Endometrial microvascular endothelial cells (primary cell): Measurements from ENCODE around the gene CTTNBP2NL. TPM values are rescaled to one million over a fixed set of nuclear protein-coding genes. Genes with fewer than 3 reads are reported as not detected.
"Not testable (repeated sequence)": the region's sequence is repeated elsewhere in the genome, so short reads cannot be mapped to it uniquely, and the experiment has no call there.

Experiments
- in situ Hi-C: cut with HindIII; loops from 2 replicates; pipeline ENCODE4 v1.10.0; 2017; ENCODE audit warnings: low sequenced_read_pairs, low pct_unique_long_range_greater_than_20kb; ENCODE audit errors: inconsistent ontology term
- total RNA-seq: library from RNA; depleted of rRNA; stranded (reverse); fragments of >200 nt; gene quantifications from one replicate; pipeline ENCODE4 v1.2.3, GENCODE V29; 2015; ENCODE audit errors: inconsistent ontology term

CTTNBP2NL gene
- total RNA-seq, 1 donor from 2014 or later, result 27.5 TPM

GRCh38 chr1:112453876-112454275, 57.9 kb downstream of the CTTNBP2NL start:
- in situ Hi-C loops, result no loop called here

- in situ Hi-C loops, result no loop called here
Observed at GRCh38 chr1:112454316-112454715, 58.3 kb downstream of the CTTNBP2NL start.

- in situ Hi-C loops, result no loop called here
Observed at GRCh38 chr1:112457241-112457640, 61.2 kb downstream of the CTTNBP2NL start.

GRCh38 chr1:112457955-112458354, 61.9 kb downstream of the CTTNBP2NL start:
- in situ Hi-C loops, result no loop called here

- in situ Hi-C loops, result no loop called here
Observed at GRCh38 chr1:112458756-112459155, 62.7 kb downstream of the CTTNBP2NL start.

GRCh38 chr1:112460615-112461014, 64.6 kb downstream of the CTTNBP2NL start:
- in situ Hi-C loops, result no loop called here

- in situ Hi-C loops, result no loop called here
Observed at GRCh38 chr1:112461200-112461871, 65.3 kb downstream of the CTTNBP2NL start.

- in situ Hi-C loops, result no loop called here
Observed at GRCh38 chr1:112462953-112463279, 66.9 kb downstream of the CTTNBP2NL start.

- in situ Hi-C loops, result no loop called here
Observed at GRCh38 chr1:112464501-112464900, 68.5 kb downstream of the CTTNBP2NL start.

GRCh38 chr1:112465122-112465521, 69.1 kb downstream of the CTTNBP2NL start:
- in situ Hi-C loops, result no loop called here

GRCh38 chr1:112466078-112466660, 70.2 kb downstream of the CTTNBP2NL start:
- in situ Hi-C loops, result no loop called here

GRCh38 chr1:112470324-112470723, 74.3 kb downstream of the CTTNBP2NL start:
- in situ Hi-C loops, result not testable (repeated sequence)

- in situ Hi-C loops, result no loop called here
Observed at GRCh38 chr1:112470966-112471365, 75.0 kb downstream of the CTTNBP2NL start.

GRCh38 chr1:112472142-112472541, 76.1 kb downstream of the CTTNBP2NL start:
- in situ Hi-C loops, result no loop called here

- in situ Hi-C loops, result no loop called here
Observed at GRCh38 chr1:112477550-112477949, 81.5 kb downstream of the CTTNBP2NL start.

- in situ Hi-C loops, result no loop called here
Observed at GRCh38 chr1:112478314-112478713, 82.3 kb downstream of the CTTNBP2NL start.

GRCh38 chr1:112486063-112486462, 90.0 kb downstream of the CTTNBP2NL start:
- in situ Hi-C loops, result not testable (repeated sequence)

GRCh38 chr1:112487686-112488085, 91.7 kb downstream of the CTTNBP2NL start:
- in situ Hi-C loops, result not testable (repeated sequence)

GRCh38 chr1:112488141-112488540, 92.1 kb downstream of the CTTNBP2NL start:
- in situ Hi-C loops, result no loop called here

- in situ Hi-C loops, result no loop called here
Observed at GRCh38 chr1:112492076-112492475, 96.1 kb downstream of the CTTNBP2NL start.

- in situ Hi-C loops, result no loop called here
Observed at GRCh38 chr1:112493351-112493750, 97.3 kb downstream of the CTTNBP2NL start.
